Hepatocyte (in vitro differentiated cells): Measurements from ENCODE around the gene PTPRN2. TPM values are rescaled to one million over a fixed set of nuclear protein-coding genes. Genes with fewer than 3 reads are reported as not detected.

Source experiments
- DNase-seq: peaks from one replicate; pipeline ENCODE4 v3.0.0-alpha.2; 2016; ENCODE audit warnings: low spot score
- H2AFZ ChIP-seq: fragments of 200-600 bp; sonication (generic); 2 replicates; pipeline ENCODE4 v1.6.0; 2016; ENCODE audit warnings: antibody characterized with exemption, mild to moderate bottlenecking
- H3K27ac ChIP-seq: fragments of 200-600 bp; sonication (generic); 2 replicates; pipeline ENCODE4 v1.5.1; 2016; ENCODE audit warnings: mild to moderate bottlenecking
- H3K27me3 ChIP-seq: fragments of 200-600 bp; sonication (generic); 2 replicates; pipeline ENCODE4 v1.6.1; 2016
- H3K36me3 ChIP-seq: fragments of 200-600 bp; sonication (generic); replicated peaks from 2 replicates; pipeline ENCODE4 v1.5.1; 2016; ENCODE audit warnings: low read depth; ENCODE audit not compliant: insufficient read depth
- H3K4me1 ChIP-seq: fragments of 200-600 bp; sonication (generic); 2 replicates; pipeline ENCODE4 v1.5.1; 2016; ENCODE audit warnings: mild to moderate bottlenecking, moderate library complexity; ENCODE audit not compliant: insufficient read depth
- H3K4me2 ChIP-seq: fragments of 200-600 bp; sonication (generic); 2 replicates; pipeline ENCODE4 v1.6.0; 2016
- H3K4me3 ChIP-seq: fragments of 200-600 bp; sonication (generic); 2 replicates; pipeline ENCODE4 v1.5.1; 2016; ENCODE audit warnings: mild to moderate bottlenecking
- H3K79me2 ChIP-seq: fragments of 200-600 bp; sonication (generic); 2 replicates; pipeline ENCODE4 v1.6.0; 2017; ENCODE audit warnings: mild to moderate bottlenecking
- H3K9me2 ChIP-seq: fragments of 200-600 bp; sonication (generic); replicated peaks from 2 replicates; pipeline ENCODE4 v1.6.0; 2017; ENCODE audit warnings: mild to moderate bottlenecking; ENCODE audit not compliant: insufficient read depth
- H3K9me3 ChIP-seq: fragments of 200-600 bp; sonication (generic); 2 replicates; pipeline ENCODE4 v1.5.1; 2016; ENCODE audit warnings: low read depth, mild to moderate bottlenecking
- H4K20me1 ChIP-seq: fragments of 200-600 bp; sonication (generic); 2 replicates; pipeline ENCODE4 v1.6.0; 2016; ENCODE audit warnings: mild to moderate bottlenecking; ENCODE audit not compliant: insufficient read depth, poor library complexity, severe bottlenecking
- CTCF ChIP-seq: fragments of 200-600 bp; sonication (generic); IDR thresholded peaks from 2 replicates; pipeline ENCODE4 v1.5.1; 2016; ENCODE audit warnings: antibody characterized with exemption, mild to moderate bottlenecking; ENCODE audit not compliant: poor library complexity
- EZH2 ChIP-seq: fragments of 200-600 bp; sonication (generic); IDR thresholded peaks from 2 replicates; pipeline ENCODE4 v1.6.1; 2016; ENCODE audit warnings: antibody characterized with exemption, mild to moderate bottlenecking, borderline replicate concordance
- EZH2phosphoT487 ChIP-seq: fragments of 200-600 bp; sonication (generic); IDR thresholded peaks from one replicate; pipeline ENCODE4 v1.6.1; 2018; ENCODE audit warnings: antibody characterized with exemption, mild to moderate bottlenecking, low read depth, moderate library complexity; ENCODE audit not compliant: unreplicated experiment, severe bottlenecking
- WGBS: methylation state at CpG from one replicate; pipeline ENCODE4 v1.1.6; 2016; ENCODE audit warnings: low lambda C conversion rate; ENCODE audit errors: missing lambda C conversion rate; 5-methylcytosine and 5-hydroxymethylcytosine counted together
- polyA plus RNA-seq: library from polyadenylated mRNA; unstranded; fragments of >200 nt; fragmentation: Nextera tagmentation; extraction: Ambion mirVana; gene quantifications from 2 replicates; pipeline ENCODE4 v1.2.1, GENCODE V29; 2016
- total RNA-seq: library from RNA; depleted of rRNA; stranded (reverse); fragments of >200 nt; gene quantifications from 2 replicates; pipeline ENCODE4 v1.2.3, GENCODE V29; 2014

Gene PTPRN2
- total and polyA plus RNA-seq, 2 experiments from 2014 or later: 2.1 to 3.3 TPM

- no peak for DNase-seq
- H3K36me3 ChIP-seq: no peaks in the 10 kb centered on the region
- no peak overlapping the region for H3K4me2 ChIP-seq
- TF ChIP-seq EZH2phosphoT487 (no peak), CTCF (no peak), EZH2 (no peak)
- H3K9me3 ChIP-seq: no peaks in the 10 kb centered on the region
- no peak overlapping the region for H3K4me3 ChIP-seq
- H4K20me1 ChIP-seq: no peaks in the 10 kb centered on the region
- WGBS: 94% methylated on average over 17 of the region's 31 CpGs
- no peak overlapping the region for H2AFZ ChIP-seq
- no peaks in the 10 kb centered on the region for H3K27me3 ChIP-seq
- H3K9me2 ChIP-seq: no peaks in the 10 kb centered on the region
- H3K79me2 ChIP-seq: no peaks in the 10 kb centered on the region
- H3K27ac ChIP-seq: no peak overlapping the region
- no peaks in the 10 kb centered on the region for H3K4me1 ChIP-seq
Observed at GRCh38 chr7:158273138-158273651, 314.4 kb downstream of the PTPRN2 start.

- no peaks in the 10 kb centered on the region for H4K20me1 ChIP-seq
- H3K27ac ChIP-seq: no peak overlapping the region
- 90% methylated on average over 15 of the region's 15 CpGs for WGBS
- H3K4me2 ChIP-seq: no peak overlapping the region
- H3K9me3 ChIP-seq: no peaks in the 10 kb centered on the region
- H3K79me2 ChIP-seq: no peaks in the 10 kb centered on the region
- H3K4me3 ChIP-seq: no peak overlapping the region
- DNase-seq: no peak
- TF ChIP-seq CTCF: no peak
- no peak for TF ChIP-seq EZH2phosphoT487
- TF ChIP-seq EZH2: no peak
- no peaks in the 10 kb centered on the region for H3K27me3 ChIP-seq
- no peaks in the 10 kb centered on the region for H3K4me1 ChIP-seq
- H3K36me3 ChIP-seq: no peaks in the 10 kb centered on the region
- H3K9me2 ChIP-seq: no peaks in the 10 kb centered on the region
- no peak overlapping the region for H2AFZ ChIP-seq
Observed at GRCh38 chr7:158272509-158273137, 315.0 kb downstream of the PTPRN2 start.

- TF ChIP-seq CTCF (no peak), EZH2 (no peak), EZH2phosphoT487 (no peak)
- Histone ChIP-seq H3K4me3 (no peak overlapping the region), H4K20me1 (no peaks in the 10 kb centered on the region), H2AFZ (no peak overlapping the region), H3K27me3 (no peaks in the 10 kb centered on the region), H3K9me3 (no peaks in the 10 kb centered on the region), H3K36me3 (no peaks in the 10 kb centered on the region), H3K9me2 (no peaks in the 10 kb centered on the region), H3K4me2 (no peak overlapping the region), H3K79me2 (no peaks in the 10 kb centered on the region), H3K27ac (no peak overlapping the region), H3K4me1 (no peaks in the 10 kb centered on the region)
- WGBS: 94% methylated on average over 12 of the region's 12 CpGs
- DNase-seq: no peak
Observed at GRCh38 chr7:158272091-158272490, 315.5 kb downstream of the PTPRN2 start.
